NK-92 treated with Interleukin-12 subunit alpha and Interleukin-12 subunit beta, amount 100 ng/mL, for 24 hours (cell line): ENCODE data around the gene MBTPS1.
"Not testable (repeated sequence)": the region's sequence is repeated elsewhere in the genome, so short reads cannot be mapped to it uniquely, and the experiment has no call there.

Source experiments
- DNase-seq: peaks from one replicate; lab custom pipeline; 2025; lab: John Stamatoyannopoulos, UW

The MBTPS1 gene

GRCh38 chr16:84137287-84137686 is 20.5 kb upstream of the MBTPS1 start:
- no peak for DNase-seq

- no peak for DNase-seq
Observed at GRCh38 chr16:84136331-84137125, 19.8 kb upstream of the MBTPS1 start.

- DNase-seq: no peak
Observed at GRCh38 chr16:84132527-84133285, 16.0 kb upstream of the MBTPS1 start.

GRCh38 chr16:84131117-84131516 is 14.4 kb upstream of the MBTPS1 start:
- no peak for DNase-seq

- DNase-seq: no peak
Observed at GRCh38 chr16:84124257-84125073, 7.7 kb upstream of the MBTPS1 start.

- no peak for DNase-seq
Observed at GRCh38 chr16:84121007-84121406, 4.3 kb upstream of the MBTPS1 start.

- no peak for DNase-seq
Observed at GRCh38 chr16:84120023-84120422, 3.3 kb upstream of the MBTPS1 start.

- no peak for DNase-seq
Observed at GRCh38 chr16:84119368-84119767, 2.6 kb upstream of the MBTPS1 start.

- not testable (repeated sequence) for DNase-seq
Observed at GRCh38 chr16:84118315-84118714, 1.6 kb upstream of the MBTPS1 start.

- no peak for DNase-seq
Observed at GRCh38 chr16:84117494-84117843, 727 bp upstream of the MBTPS1 start.

- peak; percentile 54 for DNase-seq
Observed at GRCh38 chr16:84115919-84116719, 623 bp downstream of the MBTPS1 start.

GRCh38 chr16:84111949-84112348 is 4.8 kb downstream of the MBTPS1 start:
- DNase-seq: not testable (repeated sequence)

- no peak for DNase-seq
Observed at GRCh38 chr16:84111525-84111924, 5.2 kb downstream of the MBTPS1 start.

GRCh38 chr16:84110527-84110926 is 6.2 kb downstream of the MBTPS1 start:
- DNase-seq: no peak

GRCh38 chr16:84109598-84110335 is 7.0 kb downstream of the MBTPS1 start:
- no peak for DNase-seq

GRCh38 chr16:84107921-84108320 is 8.8 kb downstream of the MBTPS1 start:
- no peak for DNase-seq

- no peak for DNase-seq
Observed at GRCh38 chr16:84105948-84106740, 10.6 kb downstream of the MBTPS1 start.

GRCh38 chr16:84105301-84105815 is 11.4 kb downstream of the MBTPS1 start:
- no peak for DNase-seq

GRCh38 chr16:84104231-84104630 is 12.5 kb downstream of the MBTPS1 start:
- DNase-seq: no peak

- DNase-seq: no peak
Observed at GRCh38 chr16:84103678-84104077, 13.1 kb downstream of the MBTPS1 start.
